ENCODE measurements around the gene WWTR1. TPM values are rescaled to one million over a fixed set of nuclear protein-coding genes. Genes with fewer than 3 reads are reported as not detected.
A peak's percentile ranks its signal among the peaks of the same experiment; 100 is the strongest.

WWTR1 gene
- total RNA-seq, 6 experiments from 2014 or later: 10.6 to 19.7 (median 15.3) TPM

GRCh38 chr3:149515249-149515648, 142.6 kb downstream of the WWTR1 start:
- no peaks in the 10 kb centered on the region for H3K9me3 ChIP-seq
- TF ChIP-seq CTCF (IDR thresholded peaks at IDR 0.05) (no peak), POLR2A (IDR thresholded peaks at IDR 0.05) (no peak)
- ATAC-seq: no peak
- H3K4me3 ChIP-seq: no peak overlapping the region
- H3K4me1 ChIP-seq: peaks cover 0 to 16% (median 0%) of the 10 kb centered on the region in 4 donors
- H3K36me3 ChIP-seq: no peaks in the 10 kb centered on the region
- intact Hi-C loops (cut with DNase I): loop anchor here (10.0 kb wide), 1 partner anchor 200 kb away; no protein-coding TSS in a partner anchor
- no peak for DNase-seq
- H3K27ac ChIP-seq: no peak overlapping the region
- WGBS (ENCODE audit: insufficient coverage, low coverage, low lambda C conversion rate, missing lambda C conversion rate): 83% methylated on average over 2 of the region's 2 CpGs
- H3K27me3 ChIP-seq: no peaks in the 10 kb centered on the region

- Histone ChIP-seq H3K27ac (no peak overlapping the region), H3K27me3 (no peaks in the 10 kb centered on the region), H3K36me3 (no peaks in the 10 kb centered on the region), H3K4me1 (peaks cover 0 to 16% (median 0%) of the 10 kb centered on the region in 4 donors), H3K4me3 (no peak overlapping the region), H3K9me3 (no peaks in the 10 kb centered on the region)
- DNase-seq (no peak), ATAC-seq (no peak)
- TF ChIP-seq POLR2A (IDR thresholded peaks at IDR 0.05): no peak
- TF ChIP-seq CTCF (IDR thresholded peaks at IDR 0.05): no peak
- intact Hi-C loops (cut with DNase I): loop anchor here (10.0 kb wide), 1 partner anchor 200 kb away; no protein-coding TSS in a partner anchor
- 73% methylated on average over 2 of the region's 2 CpGs for WGBS (ENCODE audit: insufficient coverage, low coverage, low lambda C conversion rate, missing lambda C conversion rate)
These were observed 143.4 kb downstream of the WWTR1 start for GRCh38 chr3:149514471-149514870.

- Histone ChIP-seq H3K4me1 (peaks cover 0 to 26% (median 0%) of the 10 kb centered on the region in 4 donors), H3K9me3 (no peaks in the 10 kb centered on the region), H3K4me3 (no peak overlapping the region), H3K27ac (no peak overlapping the region), H3K36me3 (no peaks in the 10 kb centered on the region), H3K27me3 (no peaks in the 10 kb centered on the region)
- ATAC-seq (peak; percentile 80 to 96 (median 88)), DNase-seq (peak; percentile 62 to 69 (median 68))
- intact Hi-C loops (cut with DNase I): loop anchor here (10.0 kb wide), 1 partner anchor 203 kb away; no protein-coding TSS in a partner anchor
- TF ChIP-seq CTCF (IDR thresholded peaks at IDR 0.05) (peak; percentile 74 to 93 (median 84)), POLR2A (IDR thresholded peaks at IDR 0.05) (no peak)
- 12% methylated on average over 9 of the region's 9 CpGs for WGBS (ENCODE audit: insufficient coverage, low coverage, low lambda C conversion rate, missing lambda C conversion rate)
These were observed 145.6 kb downstream of the WWTR1 start for GRCh38 chr3:149512073-149512782.

GRCh38 chr3:149511040-149511626, 146.7 kb downstream of the WWTR1 start:
- H3K4me1 ChIP-seq: peaks cover 0 to 23% (median 0%) of the 10 kb centered on the region in 4 donors
- DNase-seq (no peak), ATAC-seq (no peak)
- intact Hi-C loops (cut with DNase I): loop anchor here (10.0 kb wide), 1 partner anchor 204 kb away; no protein-coding TSS in a partner anchor
- no peaks in the 10 kb centered on the region for H3K27me3 ChIP-seq
- no peak for TF ChIP-seq CTCF (IDR thresholded peaks at IDR 0.05)
- no peak for TF ChIP-seq POLR2A (IDR thresholded peaks at IDR 0.05)
- no peak overlapping the region for H3K4me3 ChIP-seq
- 72% methylated on average over 3 of the region's 3 CpGs for WGBS (ENCODE audit: insufficient coverage, low coverage, low lambda C conversion rate, missing lambda C conversion rate)
- no peaks in the 10 kb centered on the region for H3K36me3 ChIP-seq
- no peak overlapping the region for H3K27ac ChIP-seq
- H3K9me3 ChIP-seq: no peaks in the 10 kb centered on the region

Data from right lobe of liver (tissue), 6 donors.